GM21786 (cell line): ENCODE data around the gene PDCD1.
"Not testable (repeated sequence)": the region's sequence is repeated elsewhere in the genome, so short reads cannot be mapped to it uniquely, and the experiment has no call there.

Experiments
- ATAC-seq: cut with Tn5 transposase; IDR thresholded peaks from one replicate; pipeline ENCODE4 v1.9.1; 2021; ENCODE audit not compliant: unreplicated experiment

PDCD1 gene

GRCh38 chr2:241858206-241859016 is at the start of gene PDCD1:
PDCD1 (minus strand) TSS chr2:241858894; CDS start chr2:241858838, 56 bp downstream.
- peak; percentile 47 for ATAC-seq

- ATAC-seq = not testable (repeated sequence)
Measured at GRCh38 chr2:241907831-241908230, 49.1 kb upstream of the PDCD1 start.

GRCh38 chr2:241906826-241907570 is 48.3 kb upstream of the PDCD1 start:
- no peak for ATAC-seq

- not testable (repeated sequence) for ATAC-seq
Measured at GRCh38 chr2:241906378-241906770, 47.7 kb upstream of the PDCD1 start.

DNA sequence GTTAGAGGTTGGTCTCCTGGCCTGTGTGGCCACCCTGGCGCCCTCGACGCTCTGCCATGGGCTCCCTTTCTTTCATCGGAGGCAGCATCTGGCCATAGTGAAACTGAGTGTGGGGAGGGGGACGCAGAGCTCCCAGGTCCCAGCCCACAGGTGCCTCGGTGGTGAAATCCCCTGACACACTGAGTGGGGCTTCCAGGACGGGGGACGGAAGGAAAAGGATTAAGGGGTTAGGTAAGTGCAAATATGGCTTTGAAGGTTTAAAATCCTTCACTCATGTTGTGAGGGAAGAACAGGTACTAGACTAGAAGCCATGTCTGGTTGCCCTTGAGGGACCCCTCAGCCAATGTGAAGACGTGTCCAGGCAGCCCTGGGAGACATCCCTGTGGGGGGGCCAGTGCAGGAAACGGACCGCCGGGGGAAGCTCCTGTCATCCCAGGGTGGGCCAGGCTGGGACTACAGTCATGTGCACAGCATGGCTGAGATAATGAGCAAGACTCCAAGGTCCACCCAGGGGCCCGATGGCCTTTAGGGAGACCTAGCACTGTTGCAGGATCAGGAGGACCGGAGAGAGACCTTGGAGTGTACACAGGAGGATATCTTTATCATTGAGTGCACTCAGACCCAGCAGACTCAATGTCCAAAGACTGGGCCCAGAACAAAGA is 47.2 kb upstream of the PDCD1 start:
- ATAC-seq = no peak

DNA sequence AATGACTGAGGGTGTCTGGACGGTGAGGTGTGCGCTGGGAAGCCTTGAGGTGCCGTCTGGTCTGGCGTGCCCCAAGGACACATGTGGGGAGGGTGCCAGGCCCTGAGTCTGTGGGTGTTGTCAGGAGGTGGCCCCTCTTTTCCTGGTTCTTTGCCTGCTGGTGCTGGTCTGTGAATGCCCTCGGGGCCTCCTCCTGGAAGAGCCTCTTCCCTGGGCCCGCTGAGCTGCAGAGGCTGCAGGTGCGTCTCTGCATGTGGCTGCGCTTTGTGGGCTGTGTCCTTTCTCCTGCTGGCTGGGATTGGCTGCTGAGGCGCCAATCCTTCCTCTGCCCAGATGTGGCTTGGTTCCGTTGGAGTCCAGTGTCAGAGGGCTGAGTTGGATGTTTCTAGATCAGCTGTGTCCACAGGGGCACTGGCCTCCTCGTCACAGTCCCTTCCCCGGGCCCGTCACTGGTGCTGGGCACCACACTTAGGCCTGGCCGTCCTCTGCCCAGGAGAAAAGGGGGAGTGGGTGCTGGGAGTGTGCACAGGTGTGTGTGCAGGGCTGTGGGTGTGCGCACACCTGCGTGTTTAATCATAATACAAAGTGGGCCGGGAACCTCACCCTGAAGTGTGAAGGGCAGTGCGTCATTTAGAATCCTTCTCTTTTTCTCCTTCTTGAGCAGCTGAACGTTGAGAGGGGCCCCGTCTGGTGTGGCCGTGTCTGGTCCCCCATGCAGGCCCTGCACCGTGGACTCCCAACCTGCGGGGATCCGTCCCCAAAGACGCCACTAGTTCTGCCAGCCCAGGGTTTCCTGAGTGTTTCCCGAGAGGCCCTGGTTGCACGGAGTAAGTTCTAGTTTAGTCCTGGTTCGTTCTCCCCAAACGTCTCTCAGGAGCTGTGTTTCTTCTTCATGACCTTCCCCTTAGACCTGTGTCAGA is 46.4 kb upstream of the PDCD1 start:
- ATAC-seq = no peak

- ATAC-seq = no peak
Measured at GRCh38 chr2:241904011-241904718, 45.5 kb upstream of the PDCD1 start.

DNA sequence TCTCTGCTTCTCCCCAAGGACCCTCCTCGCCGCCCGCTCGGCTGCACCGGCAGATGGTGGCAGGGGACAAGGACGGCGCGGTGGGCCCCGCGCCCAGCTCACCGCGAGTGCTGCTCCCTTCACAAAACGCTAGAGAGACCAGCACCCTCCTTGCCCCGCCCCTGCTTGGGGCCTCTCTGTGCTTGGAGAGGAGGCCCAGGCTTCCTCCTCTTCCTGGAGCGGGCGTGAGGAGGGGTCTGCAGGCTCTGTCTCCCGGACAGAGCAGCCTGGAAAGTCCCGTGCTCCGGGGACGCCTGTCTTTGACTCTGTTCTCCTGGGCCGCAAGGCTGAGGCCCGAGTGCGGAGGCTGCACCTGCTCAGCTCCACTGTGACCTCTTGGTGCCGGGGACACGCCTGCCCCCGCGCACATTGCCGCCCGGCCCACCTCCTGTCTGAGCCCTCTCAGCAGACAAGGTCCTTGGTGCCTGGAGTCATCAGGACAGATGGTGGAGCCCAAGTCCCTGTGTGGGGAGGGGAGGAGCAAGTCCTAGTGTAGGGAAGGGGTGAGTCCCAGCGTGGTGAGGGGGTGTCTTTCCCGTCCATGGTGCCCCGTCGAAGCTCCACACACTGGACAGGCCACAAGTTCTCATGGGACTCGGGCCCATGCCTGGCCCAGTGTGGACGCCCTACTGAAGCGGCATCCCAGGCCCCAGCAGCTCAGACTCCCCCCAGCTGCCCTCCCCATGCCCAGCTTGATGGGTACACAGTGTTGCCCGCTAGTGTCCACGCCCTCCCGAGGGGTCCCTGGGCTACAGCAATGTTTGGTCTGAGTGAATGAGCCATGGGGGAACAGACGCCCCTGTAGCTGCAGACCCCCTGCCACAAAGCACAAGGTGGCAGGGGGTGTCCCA is 44.7 kb upstream of the PDCD1 start:
- no peak for ATAC-seq

- ATAC-seq = no peak
Measured at GRCh38 chr2:241902357-241902991, 43.8 kb upstream of the PDCD1 start.

- ATAC-seq = no peak
Measured at GRCh38 chr2:241901500-241902351, 43.0 kb upstream of the PDCD1 start.

DNA sequence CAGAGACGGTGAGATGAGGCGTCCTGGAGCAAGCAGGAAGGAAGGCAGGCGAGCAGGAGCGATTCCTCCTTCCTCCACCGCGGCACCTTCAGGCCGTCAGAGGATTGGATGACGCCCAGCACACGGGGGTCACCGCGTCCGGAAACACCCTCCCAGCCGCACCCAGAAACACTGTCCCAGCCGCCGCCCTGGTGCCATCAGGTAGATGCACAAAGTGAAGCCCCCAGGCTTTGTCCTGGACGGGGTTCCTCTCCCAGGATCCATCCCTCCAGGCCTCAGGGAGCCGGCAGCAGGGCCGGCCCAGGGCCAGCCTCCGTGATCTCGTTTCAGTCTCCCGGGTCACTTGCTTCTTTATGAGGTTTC is 42.3 kb upstream of the PDCD1 start:
- no peak for ATAC-seq

DNA sequence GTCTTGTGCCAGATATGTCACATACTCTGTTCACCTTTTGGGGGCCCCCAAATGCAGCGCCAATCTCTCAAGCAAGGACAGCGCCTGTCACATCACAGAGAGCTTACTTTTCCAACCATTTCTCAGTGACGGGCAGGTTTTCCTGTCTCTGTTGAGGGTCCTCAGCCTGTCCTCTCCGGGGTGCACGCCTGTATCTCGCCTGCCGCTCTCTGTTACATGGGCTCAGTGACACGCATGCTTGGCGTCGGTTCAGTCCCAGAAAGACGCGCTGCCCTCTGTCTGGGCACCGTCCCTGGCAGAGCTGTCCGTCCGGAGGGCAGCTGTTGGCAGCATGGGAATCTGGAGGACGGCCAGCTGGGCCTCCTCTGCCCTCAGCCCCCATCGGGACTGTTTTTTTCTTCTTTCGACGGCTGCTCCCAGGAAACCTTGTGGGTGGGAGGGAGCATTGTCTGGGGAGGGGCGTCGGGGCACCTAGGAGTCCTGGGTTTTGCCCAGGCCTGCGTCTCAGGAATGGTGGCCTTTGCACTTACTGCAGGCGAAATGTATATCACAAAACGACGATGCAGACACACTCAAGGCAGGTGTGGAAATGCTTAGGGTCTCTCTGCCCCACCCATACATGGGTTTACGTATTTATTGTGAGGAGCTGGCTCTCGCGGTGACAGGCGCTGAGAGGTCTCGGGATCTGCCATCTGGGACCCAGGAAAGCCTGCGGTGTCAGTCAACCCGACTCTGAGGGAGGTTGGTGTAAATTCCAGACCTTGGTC is 41.7 kb upstream of the PDCD1 start:
- no peak for ATAC-seq

GRCh38 chr2:241898463-241899270 is 40.0 kb upstream of the PDCD1 start:
- no peak for ATAC-seq

DNA sequence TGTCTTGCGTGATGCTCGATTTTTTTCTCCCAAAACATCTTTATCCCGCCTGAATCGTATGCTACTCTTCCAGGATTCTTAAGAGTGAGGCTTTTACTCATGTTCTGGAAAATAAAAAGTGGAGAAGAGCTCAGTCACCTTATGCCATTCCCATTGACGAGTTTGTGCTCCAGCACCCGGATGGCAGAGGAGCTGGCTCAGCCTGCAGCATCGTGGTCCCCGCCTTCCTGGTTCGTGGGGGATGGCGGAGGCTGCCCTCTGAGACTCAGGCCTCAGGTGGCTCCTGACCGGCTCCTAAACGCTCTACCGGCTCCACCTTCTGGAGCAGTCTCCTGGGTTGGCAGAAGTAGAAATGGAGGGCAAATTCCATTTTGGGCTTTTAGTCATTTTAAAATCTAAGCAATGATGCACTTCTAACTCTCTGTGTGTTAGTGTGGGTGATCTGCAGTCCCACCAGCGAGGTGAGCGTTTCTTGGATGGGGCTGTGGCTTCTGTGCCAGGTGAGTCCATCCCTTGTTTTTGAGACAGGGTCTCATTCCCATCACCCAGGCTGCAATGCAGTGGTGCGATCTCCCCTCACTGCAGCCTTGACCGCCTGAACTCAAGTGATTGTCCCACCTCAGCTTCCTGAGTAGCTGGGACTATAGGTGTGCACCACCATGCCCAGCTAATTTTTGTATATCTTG is 38.7 kb upstream of the PDCD1 start:
- ATAC-seq = no peak

DNA sequence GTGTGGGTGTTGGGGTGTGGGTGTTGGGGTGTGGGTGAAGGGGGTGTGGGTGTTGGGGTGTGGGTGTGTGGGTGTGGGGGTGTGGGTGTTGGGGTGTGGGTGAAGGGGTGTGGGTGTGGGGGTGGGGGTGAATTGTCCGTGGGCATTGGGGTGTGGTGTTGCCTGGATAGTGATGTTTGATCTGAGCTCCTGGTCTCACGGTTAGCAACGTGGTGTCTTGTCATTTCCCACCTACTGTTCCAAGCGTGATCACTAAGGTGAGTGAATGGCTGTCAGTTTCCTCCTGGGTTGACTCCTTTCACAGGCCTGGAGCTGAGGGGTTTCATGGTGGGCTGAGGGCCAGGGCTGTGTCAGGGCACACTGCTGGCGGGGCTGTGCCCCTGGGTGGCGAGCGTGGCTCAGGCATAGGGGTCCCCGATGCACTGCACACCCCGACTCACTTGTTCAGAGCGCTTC is 38.1 kb upstream of the PDCD1 start:
- ATAC-seq = no peak
